IPS-NIHi7 (cell line): ENCODE results near the gene SYT14.
"Not testable (repeated sequence)": the region's sequence is repeated elsewhere in the genome, so short reads cannot be mapped to it uniquely, and the experiment has no call there.

Experiments used
- DNase-seq: peaks from one replicate; pipeline ENCODE4 v3.0.0; 2012; ENCODE audit warnings: mixed read lengths; ENCODE audit errors: extremely low spot score

The SYT14 gene

GRCh38 chr1:210117681-210118170, 179.7 kb downstream of the SYT14 start:
- DNase-seq = no peak

- no peak for DNase-seq
Observed at GRCh38 chr1:210123383-210123782, 185.4 kb downstream of the SYT14 start.

- no peak for DNase-seq
Observed at GRCh38 chr1:210123924-210124589, 186.0 kb downstream of the SYT14 start.

- no peak for DNase-seq
Observed at GRCh38 chr1:210124736-210125135, 186.7 kb downstream of the SYT14 start.

GRCh38 chr1:210125143-210125542, 187.1 kb downstream of the SYT14 start:
- DNase-seq = no peak

- DNase-seq = no peak
Observed at GRCh38 chr1:210129092-210129491, 191.1 kb downstream of the SYT14 start.

- no peak for DNase-seq
Observed at GRCh38 chr1:210129759-210130158, 191.7 kb downstream of the SYT14 start.

- DNase-seq = peak; percentile 45
Observed at GRCh38 chr1:210132582-210132981, 194.6 kb downstream of the SYT14 start.

GRCh38 chr1:210143465-210144062, 205.5 kb downstream of the SYT14 start:
- peak; percentile 27 for DNase-seq

GRCh38 chr1:210144736-210145135, 206.7 kb downstream of the SYT14 start:
- no peak for DNase-seq

GRCh38 chr1:210151052-210151672, 213.1 kb downstream of the SYT14 start:
- no peak for DNase-seq

- DNase-seq = no peak
Observed at GRCh38 chr1:210159211-210159610, 221.2 kb downstream of the SYT14 start.

- no peak for DNase-seq
Observed at GRCh38 chr1:210170220-210170619, 232.2 kb downstream of the SYT14 start.

- no peak for DNase-seq
Observed at GRCh38 chr1:210174133-210174532, 236.1 kb downstream of the SYT14 start.

- DNase-seq = no peak
Observed at GRCh38 chr1:210185063-210185462, 247.0 kb downstream of the SYT14 start.

- not testable (repeated sequence) for DNase-seq
Observed at GRCh38 chr1:210187849-210188606, 250.0 kb downstream of the SYT14 start.

GRCh38 chr1:210189426-210189825, 251.4 kb downstream of the SYT14 start:
- no peak for DNase-seq

- no peak for DNase-seq
Observed at GRCh38 chr1:210195635-210196160, 257.7 kb downstream of the SYT14 start.

GRCh38 chr1:210196266-210196665, 258.2 kb downstream of the SYT14 start:
- DNase-seq = not testable (repeated sequence)

- DNase-seq = no peak
Observed at GRCh38 chr1:210198840-210199239, 260.8 kb downstream of the SYT14 start.

- DNase-seq = no peak
Observed at GRCh38 chr1:210200124-210200736, 262.2 kb downstream of the SYT14 start.

- no peak for DNase-seq
Observed at GRCh38 chr1:210201681-210202080, 263.7 kb downstream of the SYT14 start.
